Adrenal gland (tissue), 12 donors: ENCODE measurements around the gene HELZ. TPM values are rescaled to one million over a fixed set of nuclear protein-coding genes. Genes with fewer than 3 reads are reported as not detected.
"Not testable (repeated sequence)": the region's sequence is repeated elsewhere in the genome, so short reads cannot be mapped to it uniquely, and the experiment has no call there.

Source experiments
- DNase-seq, 7 donors: peaks; one replicate each; pipeline ENCODE4 v3.0.0-alpha.2; 2019 to 2020
- H3K27ac ChIP-seq, 5 donors: fragments of 200-600 bp; sonication (generic) in 4 of 5; 1 replicate in 3 of 5; 2 replicates in 2 of 5; pipeline versions ENCODE4 v1.5.1 to v1.8.0; 2016 to 2020; ENCODE audit warnings: mild to moderate bottlenecking in 1 of 5
- H3K27me3 ChIP-seq: fragments of 200-600 bp; 2 replicates; pipeline ENCODE4 v1.8.0; 2021
- H3K36me3 ChIP-seq, 2 donors: fragments of 200-600 bp; replicated peaks in 1 of 2; 1 replicate in 1 of 2; 2 replicates in 1 of 2; pipeline versions ENCODE4 v1.5.1 to v1.8.0; 2018 to 2022
- H3K4me1 ChIP-seq, 2 donors: fragments of 200-600 bp; replicated peaks in 1 of 2; 1 replicate in 1 of 2; 2 replicates in 1 of 2; pipeline versions ENCODE4 v1.5.1 to v1.8.0; 2018 to 2021
- H3K4me3 ChIP-seq, 4 donors: fragments of 200-600 bp; sonication (generic) in 3 of 4; one replicate each; pipeline ENCODE4 v1.5.1; 2016 to 2018
- H3K9me3 ChIP-seq, 3 donors: fragments of 200-600 bp; sonication (generic) in 1 of 3; replicated peaks in 1 of 3; 1 replicate in 2 of 3; 2 replicates in 1 of 3; pipeline versions ENCODE4 v1.5.1 to v1.8.0; 2016 to 2021
- CTCF ChIP-seq, 6 experiments: fragments of 450-650 bp in 4 of 6; fragments of 200-600 bp in 2 of 6; sonication (generic) in 1 of 6; IDR thresholded peaks; 1 replicate in 5 of 6; 2 replicates in 1 of 6; pipeline versions ENCODE4 v1.5.1 to v1.8.0; 2016 to 2021; ENCODE audit warnings: antibody characterized with exemption in 6 of 6, mild to moderate bottlenecking in 2 of 6, moderate library complexity in 1 of 6
- POLR2A ChIP-seq, 2 donors: fragments of 450-650 bp; IDR thresholded peaks; one replicate each; pipeline ENCODE4 v1.6.1; 2017; ENCODE audit warnings: antibody characterized with exemption in 2 of 2, mild to moderate bottlenecking in 2 of 2, moderate library complexity in 1 of 2
- WGBS, 4 donors: extraction: QIAGEN DNeasy Blood & Tissue Kit in 2 of 4; methylation state at CpG; one replicate each; pipeline versions ENCODE4 v1.1.5 to v1.1.7; 2013 to 2017; 5-methylcytosine and 5-hydroxymethylcytosine counted together
- intact Hi-C, 2 donors: fragments of 100-400 bp; cut with DNase I; formaldehyde crosslinking; loops; one replicate each; pipeline versions ENCODE4 v1.14.1 to v1.15.0; 2022 to 2023
- polyA plus RNA-seq, 3 donors: library from polyadenylated mRNA; stranded (reverse); fragments of 200-250 nt in 2 of 3; fragments of 350-450 nt in 1 of 3; fragmentation: Illumina TruSeq in 1 of 3; extraction: RNeasy Lipid Tissue Mini Kit (QIAGEN cat#74804) in 1 of 3; gene quantifications; one replicate each; pipeline ENCODE4 v1.2.3, GENCODE V29; 2013 to 2014
- total RNA-seq, 9 donors: library from RNA; depleted of rRNA in 4 of 9; stranded (reverse); fragments of >200 nt in 4 of 9; fragments of 120-200 nt in 1 of 9; fragmentation: NEBNext Ultra II Directional in 1 of 9; extraction: Animal tissue kit (Norgen Biotek cat#: 25700) in 1 of 9; gene quantifications; one replicate each; pipeline versions ENCODE4 v1.1.0 to v1.2.4, GENCODE V29; 2013 to 2023
- donor health status: healthy with polysubstance abuse.
- donor health status: Bipolar disorder and iron deficiency.
- donor health status: DM: yes; HTN: yes; CAD: no.
- donor health status: DM: no; HTN: no; CAD: no.
- donor health status: DM: no; HTN: no; CAD: no.
- donor health status: DM: yes; HTN: yes; CAD: no.

Gene HELZ
- total and polyA plus RNA-seq, 12 donors: 3.1 to 88.0 (median 47.9) TPM

GRCh38 chr17:67130768-67131167 is 114.2 kb downstream of the HELZ start:
- Histone ChIP-seq H3K27me3 (no peaks in the 10 kb centered on the region), H3K27ac (no peak overlapping the region), H3K9me3 (no peaks in the 10 kb centered on the region), H3K4me1 (peaks cover 2 to 11% of the 10 kb centered on the region in 2 donors), H3K4me3 (no peak overlapping the region), H3K36me3 (peaks cover 0 to 8% of the 10 kb centered on the region in 2 donors)
- DNase-seq: no peak
- 93 to 98% (median 96%) methylated on average over 4 of the region's 4 CpGs for WGBS, 4 donors
- TF ChIP-seq POLR2A (IDR thresholded peaks at IDR 0.05) (no peak), CTCF (IDR thresholded peaks at IDR 0.05) (no peak)
- intact Hi-C loops: no loop called here

- TF ChIP-seq POLR2A (IDR thresholded peaks at IDR 0.05) (no peak), CTCF (IDR thresholded peaks at IDR 0.05) (no peak)
Measured at GRCh38 chr17:67129283-67129682, 115.7 kb downstream of the HELZ start.

DNA sequence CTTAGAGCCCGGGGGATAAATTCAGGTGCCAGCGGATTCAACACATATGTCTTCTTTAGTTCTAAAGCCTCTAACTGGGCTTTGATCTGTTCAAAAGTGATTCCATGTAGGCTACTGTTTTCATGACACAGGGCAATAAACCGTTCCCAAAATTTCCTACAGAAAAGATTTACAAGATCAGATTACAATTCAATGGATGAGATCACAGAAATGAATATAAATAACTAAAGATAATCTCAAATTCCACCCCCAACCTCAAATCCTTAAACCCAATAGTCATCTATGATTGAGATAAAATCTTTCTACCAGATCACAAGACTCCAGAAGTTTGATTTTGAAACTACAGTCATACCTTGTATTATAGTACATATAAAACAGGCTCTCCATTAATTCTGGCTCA is 116.3 kb downstream of the HELZ start:
- peaks cover 0 to 8% of the 10 kb centered on the region in 2 donors for H3K36me3 ChIP-seq
- H3K9me3 ChIP-seq: no peaks in the 10 kb centered on the region
- WGBS, 4 donors: 88 to 98% (median 90%) methylated on average over 3 of the region's 3 CpGs
- TF ChIP-seq POLR2A (IDR thresholded peaks at IDR 0.05) (no peak), CTCF (IDR thresholded peaks at IDR 0.05) (no peak)
- intact Hi-C loops: no loop called here
- H3K27me3 ChIP-seq: no peaks in the 10 kb centered on the region
- no peak overlapping the region for H3K27ac ChIP-seq
- no peak for DNase-seq
- peaks cover 8 to 30% of the 10 kb centered on the region in 2 donors for H3K4me1 ChIP-seq
- H3K4me3 ChIP-seq: no peak overlapping the region

More at GRCh38 chr17:67129283-67129682, 115.7 kb downstream of the HELZ start:
- H3K9me3 ChIP-seq: no peaks in the 10 kb centered on the region
- intact Hi-C loops: no loop called here
- H3K36me3 ChIP-seq: peaks cover 0 to 8% of the 10 kb centered on the region in 2 donors
- 94 to 95% (median 95%) methylated on average over 3 of the region's 3 CpGs for WGBS, 4 donors
- H3K4me1 ChIP-seq: peaks cover 8 to 26% of the 10 kb centered on the region in 2 donors
- no peak overlapping the region for H3K27ac ChIP-seq
- H3K4me3 ChIP-seq: no peak overlapping the region
- no peak for DNase-seq
- no peaks in the 10 kb centered on the region for H3K27me3 ChIP-seq

DNA sequence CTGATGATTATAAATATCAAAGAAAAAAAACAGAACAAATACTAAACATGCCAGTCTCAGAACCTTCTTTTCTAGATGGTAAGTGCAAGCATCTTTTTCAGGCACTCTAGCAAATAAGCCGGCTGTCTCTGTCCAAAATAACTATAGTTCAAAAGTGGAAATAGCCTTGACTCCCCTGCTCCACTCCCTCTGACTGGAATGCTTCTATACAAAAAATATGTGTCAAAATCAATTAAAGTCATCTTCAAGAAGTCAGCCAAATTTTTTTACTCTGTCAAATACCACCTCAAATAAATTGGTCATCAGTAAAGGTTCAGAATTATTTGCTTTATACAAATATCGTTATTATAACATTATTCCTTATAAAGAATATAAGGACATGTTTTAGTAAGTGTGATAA is 117.1 kb downstream of the HELZ start:
- peaks cover 0 to 9% of the 10 kb centered on the region in 2 donors for H3K36me3 ChIP-seq
- intact Hi-C loops: no loop called here
- H3K4me3 ChIP-seq: no peak overlapping the region
- DNase-seq: no peak
- WGBS, 4 donors: 64 to 74% (median 67%) methylated on average over 2 of the region's 2 CpGs
- H3K27ac ChIP-seq: no peak overlapping the region
- no peaks in the 10 kb centered on the region for H3K27me3 ChIP-seq
- H3K4me1 ChIP-seq: peaks cover 8 to 30% of the 10 kb centered on the region in 2 donors
- H3K9me3 ChIP-seq: no peaks in the 10 kb centered on the region
- no peak for TF ChIP-seq POLR2A (IDR thresholded peaks at IDR 0.05)

GRCh38 chr17:67126983-67127382 is 118.0 kb downstream of the HELZ start:
- Histone ChIP-seq H3K36me3 (peaks cover 0 to 17% of the 10 kb centered on the region in 2 donors), H3K4me3 (no peak overlapping the region)

GRCh38 chr17:67126543-67126942 is 118.5 kb downstream of the HELZ start:
- Histone ChIP-seq H3K4me1 (peaks cover 12 to 34% of the 10 kb centered on the region in 2 donors), H3K27ac (peak overlapping the region in 1 of 5 donors; percentile 9), H3K36me3 (peaks cover 0 to 17% of the 10 kb centered on the region in 2 donors)
- H3K9me3 ChIP-seq, intact Hi-C loops, DNase-seq, H3K27me3 ChIP-seq, H3K4me3 ChIP-seq: not testable (repeated sequence)
- 86 to 94% (median 90%) methylated on average over 6 of the region's 6 CpGs for WGBS, 4 donors

More at GRCh38 chr17:67126983-67127382, 118.0 kb downstream of the HELZ start:
- 37 to 72% (median 60%) methylated on average over 2 of the region's 2 CpGs for WGBS, 4 donors
- no peaks in the 10 kb centered on the region for H3K27me3 ChIP-seq
- no peak for DNase-seq
- H3K4me1 ChIP-seq: peaks cover 8 to 30% of the 10 kb centered on the region in 2 donors
- no peak overlapping the region for H3K27ac ChIP-seq
- TF ChIP-seq CTCF (IDR thresholded peaks at IDR 0.05): no peak
- TF ChIP-seq POLR2A (IDR thresholded peaks at IDR 0.05): no peak
- intact Hi-C loops: no loop called here
- H3K9me3 ChIP-seq: no peaks in the 10 kb centered on the region
